NCI-H1048 (cell line): ENCODE measurements around the gene SEMA3D.

Experiments used
- DNase-seq: peaks from one replicate; lab custom pipeline; 2025; lab: John Stamatoyannopoulos, UW

SEMA3D gene

DNA sequence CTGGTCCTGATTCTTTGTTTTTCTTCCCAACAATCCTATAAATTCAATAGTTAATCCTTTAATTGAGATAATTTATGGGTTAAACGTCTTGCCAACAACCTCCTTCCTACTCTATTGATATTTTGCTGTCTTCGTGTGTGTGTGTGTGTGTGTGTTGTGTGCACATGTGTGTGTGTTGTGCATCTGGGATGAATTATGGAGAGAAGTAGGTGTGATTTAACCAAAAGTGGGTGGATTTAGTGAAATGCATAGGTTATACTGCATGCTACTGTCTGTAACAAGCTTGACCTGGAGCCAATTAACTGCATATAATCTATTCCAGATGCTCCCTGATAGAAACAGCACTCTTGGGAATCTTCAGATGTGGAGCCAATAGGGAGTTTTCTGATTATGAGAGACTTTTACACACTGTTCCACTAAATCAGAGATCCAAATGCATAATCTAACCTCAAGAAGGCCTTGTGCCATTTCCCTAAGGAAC is 61.2 kb downstream of the SEMA3D start:
- no peak for DNase-seq

DNA sequence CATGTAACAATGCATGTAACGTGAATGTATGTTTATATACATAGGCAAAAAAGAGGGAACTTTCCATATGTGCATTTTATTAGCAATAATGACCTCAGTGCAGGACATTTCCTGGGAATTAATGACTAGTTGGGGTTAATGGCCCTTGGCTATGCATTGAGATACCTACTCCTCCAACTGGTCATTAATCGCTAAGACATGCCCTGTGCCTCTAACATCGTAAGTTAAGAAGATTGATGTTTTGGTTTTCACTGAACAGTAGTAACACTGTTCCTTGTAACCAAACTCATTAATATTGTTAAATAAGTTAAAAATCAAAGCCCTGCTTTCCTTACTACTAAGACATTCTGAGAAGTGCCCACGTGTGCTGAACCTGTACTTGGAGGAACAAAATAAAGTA is 61.7 kb downstream of the SEMA3D start:
- DNase-seq: no peak

DNA sequence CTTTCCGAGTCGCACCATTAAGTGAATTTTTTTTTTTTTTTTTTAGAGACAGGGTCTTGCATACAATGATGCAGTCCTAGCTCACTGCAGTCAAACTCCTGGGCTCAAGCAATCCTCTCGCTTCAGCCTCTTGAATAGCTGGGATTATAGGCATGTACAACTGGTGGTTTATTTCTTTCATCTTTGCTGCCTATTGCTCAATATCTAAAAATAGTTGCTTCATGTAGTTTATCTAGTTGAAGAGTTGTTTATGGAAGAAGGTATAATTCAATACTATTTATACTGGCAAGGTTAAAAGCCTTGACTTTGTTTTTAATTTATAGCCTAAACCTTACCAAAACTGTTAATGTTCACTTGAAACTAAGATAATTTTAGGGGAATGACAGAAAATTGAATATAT is 66.9 kb downstream of the SEMA3D start:
- DNase-seq: no peak

DNA sequence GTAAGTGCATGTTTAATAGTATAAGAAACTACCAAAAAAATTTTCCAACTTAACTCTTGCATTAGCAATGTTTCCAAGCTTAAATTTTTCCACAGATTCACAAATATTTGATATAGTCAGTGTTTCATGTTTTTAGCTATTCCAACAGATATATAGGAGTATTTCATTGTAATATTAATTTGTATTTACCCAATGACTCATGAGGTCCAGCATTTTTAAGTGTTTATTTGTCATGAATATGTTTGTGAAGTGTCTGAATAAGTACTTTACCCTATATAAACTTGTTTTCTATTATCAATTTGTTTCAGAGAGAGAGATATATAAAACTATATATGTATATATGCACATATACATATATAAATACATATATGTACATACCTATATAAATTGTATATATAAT is 71.0 kb downstream of the SEMA3D start:
- DNase-seq: no peak

DNA sequence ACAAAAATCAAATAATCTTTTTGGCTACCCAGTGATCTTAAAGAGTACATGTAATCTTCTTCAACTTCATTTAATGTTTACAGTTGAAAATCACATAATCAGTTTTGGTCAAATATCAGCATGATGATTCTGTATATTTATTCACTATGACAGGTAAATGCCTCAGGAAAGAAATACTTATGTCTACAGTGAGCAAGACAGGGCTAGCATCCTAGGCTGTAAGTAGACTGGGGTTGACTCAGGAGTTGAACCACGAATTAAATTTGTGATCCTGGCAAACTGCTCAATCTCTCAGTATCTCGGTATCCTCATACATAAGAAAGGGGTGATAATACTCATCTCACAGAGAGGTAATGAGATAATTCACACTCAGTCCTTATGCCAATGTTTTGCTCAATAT is 71.8 kb downstream of the SEMA3D start:
- DNase-seq: no peak

DNA sequence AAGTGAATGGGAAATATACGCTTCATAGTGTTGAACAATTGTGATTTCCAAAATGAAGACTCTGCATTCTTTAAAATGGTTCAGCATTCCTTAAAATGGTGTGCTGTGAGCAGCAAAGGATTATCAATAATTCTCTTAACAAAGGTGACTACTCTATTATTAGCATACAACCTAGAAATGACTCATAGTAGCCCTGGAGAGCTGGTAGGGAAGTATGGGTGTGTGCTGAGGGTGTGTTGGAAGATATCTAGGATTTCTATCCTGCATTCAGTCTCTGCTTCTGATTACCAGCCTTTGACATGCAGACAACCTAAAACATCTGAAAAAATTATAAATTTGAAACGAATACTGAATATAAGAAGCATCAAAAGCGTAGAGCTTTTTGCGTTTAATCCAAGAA is 72.5 kb downstream of the SEMA3D start:
- no peak for DNase-seq

DNA sequence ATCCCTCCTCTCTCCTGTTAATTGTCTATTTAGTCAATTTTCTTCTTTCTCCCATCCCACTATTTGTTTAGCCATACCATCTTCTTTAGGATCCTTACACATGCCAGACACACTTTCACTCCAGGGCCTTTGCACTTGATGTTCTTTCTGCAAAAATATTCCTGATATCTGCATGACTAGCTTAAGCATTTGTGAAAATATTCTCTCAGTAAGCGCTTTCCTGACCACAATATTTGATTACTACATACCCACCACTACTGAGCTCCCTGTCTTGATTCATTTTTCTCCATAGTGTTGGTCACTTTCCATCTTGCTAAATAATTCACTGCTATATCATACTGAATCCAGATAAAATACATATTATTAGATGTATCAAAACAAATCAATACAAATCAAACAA is 75.1 kb downstream of the SEMA3D start:
- no peak for DNase-seq

DNA sequence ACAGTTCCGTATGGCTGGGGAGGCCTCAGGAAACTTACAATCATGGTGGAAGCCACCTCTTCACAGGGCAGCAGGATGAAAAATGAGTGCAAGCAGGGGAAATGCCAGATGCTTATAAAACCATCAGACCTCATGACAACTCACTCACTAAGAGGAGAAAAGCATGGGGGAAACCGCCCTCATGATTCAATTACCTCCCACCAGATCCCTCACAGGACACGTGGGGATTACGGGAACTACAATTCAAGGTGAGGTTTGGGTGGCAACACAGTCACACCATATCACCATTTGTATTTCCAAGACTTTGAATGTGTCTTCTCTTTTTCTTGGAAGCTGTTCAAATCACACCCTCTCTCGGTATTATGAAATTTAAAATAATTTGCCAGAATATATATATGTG is 80.1 kb downstream of the SEMA3D start:
- no peak for DNase-seq

DNA sequence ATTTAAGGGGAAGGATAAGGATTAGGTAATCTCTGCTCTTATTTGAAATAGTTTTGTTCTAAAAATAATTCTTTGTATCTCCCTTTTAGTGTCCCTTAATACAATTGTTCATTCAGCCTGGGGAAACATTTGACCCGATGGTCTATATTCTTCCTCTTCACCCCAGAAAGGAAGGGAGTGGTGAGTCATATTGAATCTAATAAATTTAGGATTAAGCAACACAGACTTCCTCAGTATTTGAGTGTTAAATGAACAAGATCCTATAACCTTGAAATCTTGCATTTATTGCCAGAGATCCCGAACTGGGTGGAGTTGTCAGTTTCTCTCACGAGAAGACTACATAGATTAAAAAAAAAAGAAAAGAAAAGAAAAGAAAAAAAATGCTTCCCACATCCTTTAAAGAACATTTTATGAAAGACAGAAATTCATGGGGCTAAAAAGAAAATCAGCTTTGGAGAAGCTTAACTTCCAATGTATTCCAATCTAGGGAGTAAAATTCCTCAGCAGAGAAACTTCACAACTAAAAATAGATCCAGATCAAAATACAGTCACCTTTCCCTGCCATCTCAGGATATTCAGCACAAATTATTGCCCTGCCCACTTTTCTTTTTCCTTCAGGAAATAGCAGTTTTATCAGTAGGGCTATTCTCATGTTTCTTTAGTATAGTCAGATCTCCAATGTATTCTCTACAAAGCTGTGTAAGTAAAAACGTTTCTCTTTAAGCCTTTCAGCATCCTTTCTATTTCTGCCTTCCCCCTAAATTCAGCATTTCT is 82.2 kb downstream of the SEMA3D start:
- no peak for DNase-seq

DNA sequence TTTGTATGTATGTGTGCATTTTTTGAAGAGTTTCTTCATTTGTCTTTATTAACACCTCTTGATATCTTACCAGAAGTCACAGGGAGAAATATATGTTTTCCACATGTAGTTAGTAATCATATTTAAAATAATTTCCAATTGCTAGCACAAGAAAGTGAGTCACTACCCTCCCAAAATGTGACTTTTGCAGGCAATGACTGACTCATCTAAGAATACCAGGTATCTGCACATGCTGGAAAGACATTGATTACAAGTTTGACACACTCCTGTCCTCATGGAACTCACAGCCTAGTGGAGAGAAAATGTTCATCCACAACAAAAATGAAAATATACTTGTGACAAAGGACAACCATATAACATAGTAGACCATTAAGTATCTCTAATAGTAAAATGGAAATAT is 82.9 kb downstream of the SEMA3D start:
- DNase-seq: no peak

DNA sequence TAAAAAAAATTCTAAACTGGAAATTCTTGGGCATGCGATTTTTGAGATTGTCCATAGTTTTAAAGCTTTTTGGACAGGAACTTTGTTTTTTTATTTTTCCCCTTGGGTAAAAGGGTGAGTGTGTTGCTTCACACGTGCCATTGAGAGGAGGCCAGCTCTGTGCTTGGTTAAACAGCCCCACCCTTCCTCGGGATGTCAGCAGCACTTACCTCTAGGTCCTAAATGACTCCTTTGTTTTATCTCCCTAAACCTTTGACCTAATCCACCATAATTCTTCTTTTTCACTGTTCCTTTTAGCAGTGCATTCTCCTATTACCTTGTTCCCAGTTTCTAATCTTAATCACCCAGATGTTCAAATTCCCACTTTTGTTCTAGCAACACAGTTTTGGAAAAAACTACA is 83.5 kb downstream of the SEMA3D start:
- no peak for DNase-seq

DNA sequence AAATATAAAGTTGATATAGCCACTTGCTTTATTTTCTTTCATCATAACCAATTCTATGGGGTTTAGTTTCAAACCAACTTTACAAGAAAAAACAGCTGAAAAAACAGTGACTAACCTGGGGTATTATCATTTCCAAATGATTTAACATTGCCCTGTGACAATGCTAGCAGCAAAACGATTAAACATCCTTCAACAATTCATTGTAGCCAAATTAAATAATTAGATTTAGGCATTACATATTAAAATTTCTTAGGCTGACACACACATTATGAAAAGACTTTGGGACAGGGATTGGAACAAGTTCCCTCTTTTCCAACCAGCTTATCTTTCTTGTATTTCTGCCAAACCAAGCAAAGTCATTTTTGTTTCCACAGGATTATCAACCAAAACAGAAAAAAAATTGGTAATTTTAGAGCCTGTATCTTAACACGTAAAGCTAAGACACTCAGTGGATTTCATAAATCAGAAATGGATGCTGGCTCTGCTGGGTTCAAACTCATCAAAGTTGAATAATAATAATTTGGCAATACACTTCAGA is 84.0 kb downstream of the SEMA3D start:
- DNase-seq: no peak

DNA sequence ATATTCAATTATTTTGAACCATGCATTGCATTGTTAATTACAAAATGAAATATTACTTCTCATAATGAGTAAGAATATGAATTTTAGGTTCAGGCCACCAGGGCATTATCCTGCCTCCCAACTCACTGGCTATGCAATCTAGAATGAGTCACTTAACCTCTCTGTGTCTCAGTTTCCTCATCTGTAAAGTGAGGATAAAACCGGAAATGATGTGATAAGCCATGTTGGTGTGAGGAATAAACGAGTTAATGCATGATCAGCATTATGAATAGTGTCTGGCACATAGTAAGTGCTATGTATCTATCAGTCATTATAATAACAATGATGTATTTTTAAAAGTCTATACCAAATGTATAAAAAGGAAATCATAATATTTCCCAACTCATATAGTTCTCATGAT is 85.5 kb downstream of the SEMA3D start:
- no peak for DNase-seq

DNA sequence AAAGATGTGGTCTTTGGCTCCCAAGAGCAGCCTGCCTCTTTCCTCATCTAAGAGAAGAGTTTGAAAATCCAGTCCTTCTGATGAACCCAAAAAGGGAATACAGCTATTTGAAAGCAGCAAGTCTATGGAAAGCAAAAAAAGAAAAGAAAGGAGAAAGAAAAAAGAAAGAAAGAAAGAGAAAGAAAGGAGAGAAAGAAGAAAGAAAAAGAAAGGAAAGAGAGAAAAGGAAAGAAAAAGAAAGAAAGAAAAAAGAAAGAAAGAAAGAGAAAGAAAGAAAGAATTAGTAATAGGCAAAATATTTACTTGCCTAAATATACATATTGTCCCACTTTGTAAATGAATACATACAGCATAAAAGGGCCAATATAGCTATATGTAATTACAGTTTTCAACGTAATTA is 89.0 kb downstream of the SEMA3D start:
- no peak for DNase-seq

DNA sequence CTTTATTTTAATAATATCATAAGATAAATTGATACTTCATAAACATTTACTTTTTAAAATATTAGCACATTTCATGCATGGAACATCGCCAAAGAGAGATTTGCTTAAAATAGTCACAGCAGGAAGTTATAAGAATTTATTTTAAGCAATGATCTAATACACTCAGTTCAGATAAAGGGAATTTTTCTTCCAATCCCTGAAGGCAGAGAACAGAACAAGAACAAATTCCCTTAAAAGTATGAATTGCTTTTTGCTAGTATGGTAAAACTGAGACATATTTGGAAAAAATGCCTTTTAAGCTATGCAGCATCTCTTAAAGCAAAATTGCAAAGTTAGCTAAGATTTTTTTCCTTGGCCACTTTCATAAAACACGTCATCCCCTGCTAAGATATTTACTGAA is 91.0 kb downstream of the SEMA3D start:
- no peak for DNase-seq

DNA sequence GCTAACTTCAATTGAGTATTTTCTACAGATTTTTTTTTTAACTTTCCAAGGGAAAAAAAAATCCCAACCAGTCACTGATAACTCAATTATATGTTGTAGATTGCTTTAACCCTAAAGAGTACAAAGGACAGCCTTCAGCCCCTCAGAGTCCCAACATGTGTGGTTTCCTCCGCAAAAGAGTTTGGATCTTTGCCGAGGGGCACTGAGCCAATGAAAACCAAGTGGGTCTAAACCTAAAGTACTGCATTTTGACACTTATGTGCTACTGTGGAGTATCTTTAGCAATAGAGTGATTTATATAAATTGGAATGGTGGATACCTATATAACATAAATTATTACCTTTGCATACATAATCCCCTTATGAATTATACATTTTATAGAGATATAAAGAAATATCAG is 91.5 kb downstream of the SEMA3D start:
- no peak for DNase-seq

DNA sequence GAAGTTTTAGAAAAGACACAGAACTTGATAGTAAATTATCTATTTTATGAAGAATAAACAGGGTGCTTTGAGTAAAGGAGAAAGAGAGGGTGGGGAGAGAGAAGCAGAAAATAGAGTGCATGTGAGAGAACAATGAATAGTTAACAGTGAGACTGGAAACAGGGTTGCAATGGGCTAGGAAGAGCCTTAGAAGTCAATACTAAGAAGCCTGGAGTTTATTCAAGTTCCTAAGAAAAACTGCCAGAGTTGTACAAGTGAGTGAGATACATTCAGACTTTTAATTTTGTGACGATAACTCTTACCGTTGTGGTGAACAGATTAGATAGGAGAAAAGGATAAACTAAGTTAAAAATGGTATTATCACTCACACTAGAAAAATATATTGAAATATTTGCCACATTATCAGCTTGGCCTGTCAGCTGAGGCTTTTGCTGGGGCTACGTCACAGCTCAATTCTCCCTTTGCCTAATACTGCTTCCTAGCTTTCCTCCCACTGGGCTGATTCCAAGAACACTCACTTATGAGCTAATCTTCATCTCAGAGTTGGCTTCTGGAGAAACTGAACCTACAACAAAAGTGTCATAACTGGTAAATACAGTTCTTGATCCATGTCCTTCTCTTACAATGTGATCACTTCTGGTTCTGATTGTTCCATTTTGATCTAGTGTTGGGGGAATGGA is 92.7 kb downstream of the SEMA3D start:
- DNase-seq: no peak

DNA sequence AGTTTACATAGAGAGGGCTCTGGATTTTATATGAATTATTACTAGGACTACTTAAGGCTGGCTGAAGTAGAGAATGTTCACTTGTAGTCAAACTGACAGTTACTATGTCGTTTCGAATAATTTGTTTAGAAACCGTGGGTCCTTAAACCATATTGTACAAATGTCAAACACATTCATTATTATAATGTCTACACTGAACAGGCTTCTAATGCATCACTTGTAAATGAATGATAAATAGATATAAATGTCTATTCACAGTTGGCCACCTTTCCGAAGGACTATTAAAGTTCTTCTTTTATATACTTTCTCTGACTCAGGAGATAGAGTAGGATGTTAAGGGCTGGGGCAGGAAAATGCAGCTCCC is 95.3 kb downstream of the SEMA3D start:
- DNase-seq: no peak

DNA sequence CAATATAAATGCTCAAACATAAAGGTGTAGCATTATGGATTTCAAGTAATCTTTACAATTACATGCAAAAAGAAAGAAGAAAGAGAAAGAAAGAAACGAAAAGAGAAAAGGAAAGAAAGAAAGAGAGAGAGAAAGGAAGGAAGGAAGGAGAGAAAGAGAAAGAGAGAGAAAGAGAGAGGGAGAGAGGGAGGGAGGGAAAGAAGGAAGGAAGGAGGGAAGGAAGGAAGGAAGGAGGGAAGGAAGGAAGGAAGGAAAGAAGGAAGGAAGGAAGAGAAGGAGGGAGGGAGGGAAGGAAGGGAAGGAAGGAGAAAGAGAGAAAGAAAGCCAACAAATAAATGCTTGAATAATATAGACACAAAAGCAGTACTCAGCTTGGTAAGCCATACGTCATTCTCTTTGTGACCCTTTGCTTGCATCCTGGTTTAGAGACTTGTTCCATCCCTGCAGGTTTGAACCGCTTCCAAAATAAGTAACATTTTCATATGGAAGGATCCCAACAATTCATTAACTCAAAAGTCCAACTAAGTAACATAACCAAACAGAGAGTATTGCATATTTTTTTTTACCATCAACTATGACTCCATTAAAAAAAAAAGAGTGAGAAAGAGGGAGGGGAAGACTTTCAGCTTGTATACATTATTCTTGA is 95.8 kb downstream of the SEMA3D start:
- no peak for DNase-seq

DNA sequence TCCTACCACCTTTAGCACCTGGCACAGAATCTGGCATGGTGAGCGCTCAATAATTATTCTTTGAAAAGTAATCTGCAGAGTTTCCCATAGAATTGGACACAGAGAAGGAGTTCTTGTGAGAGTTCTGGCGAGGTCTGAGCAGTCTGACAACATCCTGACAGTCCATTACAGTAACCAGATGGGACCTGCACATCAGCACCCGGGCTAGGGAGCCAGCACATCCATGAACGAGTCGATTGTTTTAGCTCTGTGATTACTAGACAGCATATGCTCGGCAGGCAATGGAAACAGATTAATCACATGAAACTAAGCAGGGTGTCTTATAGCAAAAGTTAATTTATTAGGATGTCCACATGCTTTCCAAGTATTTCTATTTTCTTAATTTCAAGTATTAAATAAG is 96.7 kb downstream of the SEMA3D start:
- DNase-seq: no peak

DNA sequence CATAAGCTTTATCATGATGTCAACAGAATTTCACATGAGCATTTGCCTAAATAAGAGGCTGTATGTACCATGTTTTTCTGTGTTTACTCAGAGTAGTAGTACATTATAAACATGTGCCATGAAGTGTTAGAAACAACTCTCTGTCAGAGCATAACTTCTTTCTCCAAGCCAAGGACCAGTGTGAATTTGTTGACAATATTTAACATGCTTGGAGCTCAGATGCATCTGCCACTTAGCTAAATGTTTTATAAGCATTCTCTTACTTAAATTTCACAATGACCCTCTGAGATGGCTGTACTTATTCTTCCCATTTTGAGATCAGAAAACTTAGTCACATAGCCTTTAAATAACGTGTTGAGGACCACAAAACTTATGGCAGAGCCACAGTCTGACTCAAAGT is 105.0 kb downstream of the SEMA3D start:
- no peak for DNase-seq

DNA sequence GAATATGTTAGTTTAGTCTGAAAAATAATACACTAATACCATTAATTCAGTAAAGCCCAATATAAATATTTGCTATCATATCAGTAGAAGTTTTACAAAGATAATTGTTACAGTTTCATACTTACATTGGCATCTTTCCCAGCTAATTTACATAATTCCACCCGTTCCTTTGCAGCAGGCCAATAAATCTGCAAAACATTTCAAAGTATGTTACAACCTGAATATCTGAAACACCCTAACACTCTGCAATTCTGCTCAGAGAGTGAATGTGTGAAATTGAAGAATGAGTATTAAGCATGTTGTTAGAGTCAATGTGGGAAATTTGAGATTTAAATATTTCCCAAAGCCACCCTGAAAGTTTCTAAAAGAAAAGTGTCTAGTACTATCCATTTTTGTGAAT is 105.5 kb downstream of the SEMA3D start:
- DNase-seq: peak; percentile 45

DNA sequence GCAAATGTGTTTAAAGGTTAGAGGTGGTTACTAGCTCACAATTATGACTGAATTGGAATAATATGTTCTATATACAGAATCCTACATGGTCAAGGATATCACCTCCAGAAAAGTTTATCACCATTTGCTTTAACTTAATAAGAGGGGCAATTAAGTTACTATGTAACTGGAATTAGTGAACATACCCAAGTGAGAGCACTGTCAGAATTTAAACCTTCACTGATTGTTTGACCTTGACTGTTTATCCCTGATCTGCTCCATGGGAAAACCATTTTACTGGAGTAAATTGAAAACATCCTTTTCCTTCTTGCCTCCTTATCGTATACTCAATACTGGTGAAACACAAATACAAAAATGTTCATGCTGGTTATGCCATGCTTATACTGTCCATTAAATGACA is 107.4 kb downstream of the SEMA3D start:
- no peak for DNase-seq
